Left lobe of liver (tissue), 2 donors: Measurements from ENCODE around the gene ARHGAP31. TPM values are rescaled to one million over a fixed set of nuclear protein-coding genes. Genes with fewer than 3 reads are reported as not detected.
"Not testable (repeated sequence)": the region's sequence is repeated elsewhere in the genome, so short reads cannot be mapped to it uniquely, and the experiment has no call there.

Experiments used
- ATAC-seq: fragments of 200-7000 bp; cut with Tn5 transposase; one replicate; pipeline ENCODE4 v1.9.1; 2020; ENCODE audit warnings: mild to moderate bottlenecking, moderate library complexity
- DNase-seq: peaks from one replicate; pipeline ENCODE4 v3.0.0-alpha.2; 2020; ENCODE audit warnings: low spot score
- total RNA-seq: library from RNA; stranded (reverse); gene quantifications from one replicate; pipeline ENCODE4 v1.2.1, GENCODE V29; 2021
- donor health status: DM: no; HTN: no; CAD: no; lungs with moderate emphysema.
- donor health status: DM: no; HTN: yes; CAD: no.

The ARHGAP31 gene
- total RNA-seq, 1 donor from 2014 or later: 2.9 TPM

DNA sequence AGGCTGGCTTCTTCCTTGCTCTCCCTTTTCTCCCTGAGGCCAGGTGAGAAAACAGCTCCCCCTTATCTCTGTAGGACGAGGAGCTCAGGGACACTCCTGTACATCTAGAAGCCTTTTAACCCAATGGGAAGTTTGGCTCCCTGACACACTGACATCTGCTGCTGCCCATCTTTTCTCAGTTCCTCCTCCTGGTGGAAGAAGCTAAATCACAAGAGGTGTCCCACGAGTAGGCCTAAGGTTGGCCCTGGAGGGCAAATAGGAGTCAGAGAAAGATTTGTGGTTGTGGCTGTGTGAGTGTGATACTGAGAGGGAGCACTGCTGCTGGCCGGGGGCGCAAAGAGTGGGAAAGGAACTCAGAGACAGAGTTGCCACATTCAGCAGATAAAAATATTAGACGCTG lies 49.5 kb downstream of the ARHGAP31 start:
- no peak for DNase-seq
- ATAC-seq: no peak

DNA sequence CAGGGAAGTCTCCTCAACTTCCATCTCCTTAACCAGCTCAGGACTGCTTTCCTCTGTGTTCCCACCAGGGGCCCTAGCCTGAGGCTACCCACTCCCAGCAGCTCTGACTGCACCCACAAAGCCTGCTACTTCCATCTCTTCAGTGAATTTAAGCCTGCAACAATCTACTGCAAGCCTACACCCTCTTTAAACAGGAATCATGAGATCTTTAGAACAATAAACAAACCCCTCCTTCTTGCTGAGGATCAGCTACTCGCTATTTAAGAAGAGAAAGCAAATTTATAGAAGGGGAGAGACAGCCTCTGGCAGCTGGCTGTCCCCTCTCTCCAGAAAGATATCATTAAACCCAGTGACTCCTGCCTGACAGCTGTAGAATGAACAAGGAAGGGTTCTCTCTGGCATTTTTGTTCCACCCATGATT lies 51.9 kb downstream of the ARHGAP31 start:
- DNase-seq (no peak), ATAC-seq (no peak)

DNA sequence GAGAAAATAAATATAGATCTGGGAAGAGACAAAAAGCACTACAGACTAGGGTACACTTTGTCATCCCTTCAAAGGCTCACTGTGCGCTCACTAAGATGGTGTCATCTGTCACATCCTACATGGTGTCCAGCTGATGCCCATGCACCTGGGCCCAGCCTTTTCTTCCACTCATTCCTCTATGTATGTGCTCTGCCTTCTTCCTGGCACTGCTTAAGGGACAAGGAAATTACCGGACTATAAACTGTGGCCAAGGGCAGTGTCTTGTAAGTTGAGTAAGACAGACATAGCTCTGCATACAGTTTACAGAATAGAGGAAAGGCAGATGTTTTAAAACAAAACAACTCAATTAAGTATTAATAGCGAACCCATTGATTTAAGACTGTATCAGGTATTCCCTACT lies 52.9 kb downstream of the ARHGAP31 start:
- no peak for DNase-seq
- no peak for ATAC-seq

- ATAC-seq: no peak
Measured at GRCh38 chr3:119349354-119350041, 55.3 kb downstream of the ARHGAP31 start.

DNA sequence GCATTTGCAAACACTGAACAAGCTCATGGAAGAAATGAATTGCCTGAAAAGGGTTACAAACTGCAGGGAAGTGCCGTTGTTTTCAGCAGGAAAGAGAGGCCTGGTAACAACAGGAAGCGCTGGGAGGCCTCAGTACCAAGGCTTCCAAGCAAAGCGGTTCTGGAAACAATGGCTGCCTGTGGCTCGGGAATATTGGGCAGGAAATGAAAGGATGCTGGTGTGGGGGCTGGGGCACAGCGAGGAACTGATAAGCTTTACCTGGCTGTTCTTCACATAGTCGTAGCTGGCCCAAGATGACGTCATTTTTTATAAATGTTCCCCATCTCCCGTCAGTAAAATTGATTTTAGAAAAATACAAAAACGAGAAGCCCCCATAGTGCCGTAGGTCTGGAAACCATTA lies 55.9 kb downstream of the ARHGAP31 start:
- DNase-seq (no peak), ATAC-seq (peak; percentile 44)

More at GRCh38 chr3:119349354-119350041, 55.3 kb downstream of the ARHGAP31 start:
- no peak for DNase-seq

DNA sequence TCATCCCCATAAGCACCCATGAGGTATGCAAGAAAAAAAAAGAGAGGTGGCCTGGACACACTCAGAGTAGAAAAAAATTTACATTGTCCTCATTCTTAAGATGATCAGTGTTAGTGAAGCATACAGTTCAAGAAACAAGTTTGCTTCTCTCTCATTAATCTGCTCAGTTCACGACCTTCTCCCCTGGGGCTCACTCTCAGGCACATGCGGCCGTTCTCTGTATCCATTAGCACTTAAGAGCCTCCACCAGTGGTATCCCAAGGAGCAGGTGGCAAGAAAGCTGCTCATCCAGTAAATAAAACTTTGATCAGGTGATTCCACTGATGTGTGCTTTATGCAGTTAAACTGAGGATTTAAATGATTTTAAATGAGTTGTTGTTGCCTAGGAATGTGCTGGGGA lies 57.4 kb downstream of the ARHGAP31 start:
- DNase-seq (no peak), ATAC-seq (no peak)

GRCh38 chr3:119352034-119352609 lies 57.9 kb downstream of the ARHGAP31 start:
- no peak for ATAC-seq
- no peak for DNase-seq

- DNase-seq (no peak), ATAC-seq (peak; percentile 49)
Measured at GRCh38 chr3:119352863-119353527, 58.8 kb downstream of the ARHGAP31 start.

DNA sequence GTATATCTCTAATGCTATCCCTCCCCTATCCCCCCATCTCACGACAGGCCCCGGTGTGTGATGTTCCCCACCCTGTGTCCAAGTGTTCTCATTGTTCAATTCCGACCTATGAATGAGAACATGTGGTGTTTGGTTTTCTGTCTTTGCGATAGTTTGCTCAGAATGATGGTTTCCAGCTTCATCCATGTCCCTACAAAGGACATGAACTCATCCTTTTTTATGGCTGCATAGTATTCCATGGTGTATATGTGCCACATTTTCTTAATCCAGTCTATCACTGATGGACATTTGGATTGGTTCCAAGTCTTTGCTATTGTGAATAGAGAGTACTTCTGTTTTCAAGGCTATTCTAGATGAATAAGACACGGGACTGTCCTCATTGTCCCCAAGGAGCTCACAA lies 61.4 kb downstream of the ARHGAP31 start:
- not testable (repeated sequence) for ATAC-seq, DNase-seq

- ATAC-seq (no peak), DNase-seq (no peak)
Measured at GRCh38 chr3:119356646-119357045, 62.5 kb downstream of the ARHGAP31 start.

GRCh38 chr3:119357190-119357589 lies 63.0 kb downstream of the ARHGAP31 start:
- ATAC-seq (no peak), DNase-seq (no peak)

DNA sequence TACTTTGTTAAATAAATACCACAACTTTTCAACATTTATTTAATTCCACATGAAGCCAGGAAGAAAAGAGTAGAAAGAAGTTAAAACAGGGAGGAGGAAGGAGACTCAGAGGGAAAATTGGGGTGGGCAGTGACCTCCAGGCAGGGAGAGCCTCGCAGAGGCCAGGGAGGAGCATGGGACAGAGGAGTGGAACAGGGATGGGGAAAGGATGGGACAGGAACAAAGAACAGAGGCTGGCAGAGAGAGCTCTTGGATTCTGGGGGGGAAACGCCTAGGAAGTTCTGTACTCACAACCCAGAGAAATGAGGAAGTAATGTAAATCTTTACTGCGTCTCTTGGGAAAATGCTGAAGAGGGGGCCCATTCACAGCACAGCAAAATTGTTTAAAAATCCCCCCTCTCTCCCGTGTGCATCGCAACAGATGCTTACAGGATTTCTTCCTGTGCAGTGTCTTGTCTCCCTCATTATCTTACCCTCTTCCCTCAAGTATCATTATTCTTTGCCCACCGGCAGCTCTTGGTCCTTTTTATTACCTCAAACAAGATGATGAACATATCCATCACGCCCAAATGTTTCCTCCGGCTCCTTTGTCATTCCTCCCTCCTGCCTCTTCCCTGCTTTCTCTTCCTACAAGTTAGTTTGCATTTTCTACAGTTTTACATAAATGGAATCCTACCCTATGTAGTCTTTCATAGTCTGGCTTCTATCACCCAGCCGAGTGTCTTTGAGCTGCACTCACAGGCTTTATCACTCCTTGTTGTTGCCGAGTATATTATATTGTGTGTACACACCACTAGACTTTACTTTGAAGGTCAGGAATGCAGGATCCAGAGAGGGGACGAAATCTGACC lies 65.5 kb downstream of the ARHGAP31 start:
- DNase-seq (no peak), ATAC-seq (no peak)

DNA sequence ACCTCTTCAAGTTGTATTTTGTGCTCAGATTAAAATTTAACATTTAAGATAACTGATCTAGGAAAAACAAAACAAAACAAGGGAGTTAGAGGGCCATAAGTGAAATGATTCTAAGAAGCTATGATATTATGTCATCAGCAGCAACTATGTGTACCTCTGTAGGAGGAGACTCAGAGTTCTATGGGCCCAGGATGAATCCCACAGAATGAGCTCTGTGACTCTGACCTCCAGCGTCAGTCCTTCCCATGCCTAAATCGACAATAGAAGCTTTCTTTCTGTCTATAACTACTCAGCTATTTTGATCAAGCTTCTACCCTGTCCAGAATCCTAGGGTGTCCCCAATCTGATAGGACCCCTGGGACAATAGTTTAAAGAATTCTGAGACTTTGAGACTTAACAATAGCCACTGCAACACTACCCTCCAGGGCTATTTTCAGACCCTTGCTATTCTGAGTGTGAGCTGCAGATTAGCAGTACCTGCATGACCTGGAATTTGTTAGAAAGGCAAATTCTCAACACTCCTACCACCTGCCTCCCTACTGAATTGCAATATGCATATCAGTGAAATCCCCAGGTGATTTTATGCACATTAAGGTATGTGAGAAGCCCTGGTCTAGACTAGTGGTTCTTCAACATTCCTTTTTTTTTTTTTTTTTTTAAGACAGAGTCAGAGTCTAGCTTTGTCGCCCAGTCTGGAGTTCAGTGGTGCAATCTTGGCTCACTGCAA lies 66.7 kb downstream of the ARHGAP31 start:
- no peak for ATAC-seq
- no peak for DNase-seq

- ATAC-seq (no peak), DNase-seq (no peak)
Measured at GRCh38 chr3:119362010-119362409, 67.8 kb downstream of the ARHGAP31 start.

DNA sequence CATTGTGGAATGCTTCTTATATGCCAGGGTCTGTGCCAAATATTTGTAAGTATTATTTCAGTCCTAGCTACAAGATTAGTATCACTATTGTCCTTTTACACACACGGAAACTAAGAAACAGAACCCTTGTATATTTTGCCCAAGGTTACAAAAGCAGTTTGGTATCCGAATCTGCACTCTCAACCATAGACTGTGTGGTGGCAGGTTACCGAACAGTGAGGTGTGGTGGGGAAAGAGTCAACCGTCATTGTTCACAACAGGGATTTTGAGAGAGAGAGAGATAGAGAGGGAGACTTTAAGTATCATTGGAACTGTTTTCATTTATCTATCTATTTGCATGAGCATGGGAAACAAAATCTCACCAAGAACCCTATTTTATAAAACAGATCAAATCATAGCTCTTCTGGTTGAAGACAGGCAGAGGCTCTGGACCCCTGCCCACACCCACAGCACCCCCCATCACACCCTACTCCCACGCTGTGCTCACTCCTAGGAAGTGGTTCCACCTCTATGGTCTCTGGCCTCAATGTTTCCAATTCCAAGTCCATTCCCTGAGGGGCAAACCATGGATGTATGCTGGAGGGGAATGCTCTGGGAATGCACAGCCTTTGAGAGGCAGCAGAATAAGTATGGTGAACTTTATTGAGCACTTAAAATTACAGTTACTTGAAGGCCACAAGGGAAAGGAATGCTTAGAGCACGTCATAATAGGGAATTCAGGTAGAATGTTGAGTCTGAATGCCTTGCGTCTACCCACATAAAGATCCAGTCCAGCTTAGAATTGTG lies 69.0 kb downstream of the ARHGAP31 start:
- DNase-seq (no peak), ATAC-seq (no peak)

DNA sequence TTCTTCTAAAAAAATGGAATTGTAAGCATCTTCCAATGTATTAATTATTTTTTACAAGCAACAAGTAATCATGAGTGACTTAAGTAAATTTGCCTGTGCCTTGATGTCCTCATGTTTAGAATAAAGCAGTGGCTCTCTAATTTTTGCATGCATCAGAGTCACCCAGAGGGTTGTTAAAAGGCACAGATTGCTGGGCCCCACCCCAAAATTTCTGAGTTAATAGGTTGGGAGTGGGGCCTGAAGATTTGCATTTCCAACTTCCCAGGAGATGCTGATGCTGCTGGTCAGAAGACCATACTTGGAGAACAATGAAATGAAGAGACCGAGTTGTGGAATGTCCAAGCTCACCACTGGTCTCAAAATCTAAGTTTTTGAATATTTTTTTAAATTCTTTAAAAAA lies 70.2 kb downstream of the ARHGAP31 start:
- DNase-seq: no peak
- no peak for ATAC-seq

DNA sequence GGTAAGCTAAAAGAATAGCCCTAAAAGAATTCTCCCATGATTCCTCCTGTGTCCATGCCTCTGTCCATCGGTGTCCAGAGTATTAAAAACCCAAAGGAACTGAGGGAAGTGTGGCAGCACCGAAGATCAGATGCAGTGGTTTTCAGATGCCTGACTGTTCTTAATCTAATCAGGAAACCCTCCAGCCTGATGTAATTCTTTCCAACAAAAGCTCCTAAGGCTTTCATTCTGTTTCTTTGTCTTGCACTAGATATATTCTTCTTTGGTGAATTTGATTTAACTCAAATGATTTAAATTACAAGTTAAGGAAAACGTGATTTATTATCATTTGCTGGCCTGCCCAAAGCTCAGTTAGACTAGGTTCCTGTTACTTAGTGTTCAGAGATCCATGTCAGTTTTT lies 71.2 kb downstream of the ARHGAP31 start:
- ATAC-seq (no peak), DNase-seq (no peak)

- no peak for DNase-seq
- no peak for ATAC-seq
Measured at GRCh38 chr3:119367000-119367399, 72.8 kb downstream of the ARHGAP31 start.

DNA sequence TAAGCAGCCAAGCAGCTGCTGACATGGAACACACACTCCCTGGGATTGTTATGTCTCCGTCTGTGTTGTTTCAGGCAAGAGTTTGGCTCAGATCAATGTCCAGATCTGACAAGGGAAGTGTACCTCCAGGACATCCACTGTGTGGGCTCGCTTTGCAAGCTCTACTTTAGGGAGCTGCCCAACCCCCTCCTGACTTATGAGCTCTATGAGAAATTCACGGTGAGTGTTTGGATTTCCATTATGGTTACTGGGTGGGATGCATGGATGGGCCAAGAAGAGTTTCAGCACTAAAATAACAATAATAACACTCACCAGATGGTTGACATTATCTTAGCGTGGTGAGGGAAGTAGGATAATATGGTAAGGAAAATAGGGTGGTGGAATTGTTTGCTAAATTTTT lies 74.1 kb downstream of the ARHGAP31 start:
- no peak for DNase-seq
- no peak for ATAC-seq

GRCh38 chr3:119371786-119372185 lies 77.6 kb downstream of the ARHGAP31 start:
- DNase-seq, ATAC-seq: not testable (repeated sequence)
